Hepatocyte (in vitro differentiated cells): ENCODE measurements around the gene KRTAP13-3.

Experiments
- CTCF ChIP-seq: fragments of 200-600 bp; sonication (generic); IDR thresholded peaks from 2 replicates; pipeline ENCODE4 v1.5.1; 2016; ENCODE audit warnings: antibody characterized with exemption, mild to moderate bottlenecking; ENCODE audit not compliant: poor library complexity
- EZH2 ChIP-seq: fragments of 200-600 bp; sonication (generic); IDR thresholded peaks from 2 replicates; pipeline ENCODE4 v1.6.1; 2016; ENCODE audit warnings: antibody characterized with exemption, mild to moderate bottlenecking, borderline replicate concordance

GRCh38 chr21:30439975-30440374, 14.2 kb upstream of the KRTAP13-3 start, which contains the start of gene KRTAP15-1:
- no peak for TF ChIP-seq EZH2
- no peak for TF ChIP-seq CTCF
